Neutrophil (primary cell): ENCODE measurements around the gene SLC22A5.

Experiments used
- H3K27ac ChIP-seq: fragments of 200-600 bp; sonication (generic); 2 replicates; pipeline ENCODE4 v1.5.1; 2016; ENCODE audit warnings: mild to moderate bottlenecking, moderate library complexity
- H3K27me3 ChIP-seq: fragments of 200-600 bp; sonication (generic); 2 replicates; pipeline ENCODE4 v1.6.0; 2016; ENCODE audit warnings: mild to moderate bottlenecking
- H3K36me3 ChIP-seq: fragments of 200-600 bp; sonication (generic); 2 replicates; pipeline ENCODE4 v1.5.1; 2017
- H3K4me1 ChIP-seq, 2 experiments: fragments of 200-600 bp in 1 of 2; sonication (generic) in 1 of 2; 1 replicate in 1 of 2; 2 replicates in 1 of 2; pipeline versions ENCODE4 v1.5.1 to v1.6.1; 2013 to 2016; ENCODE audit warnings: low read depth in 1 of 2, low read length in 1 of 2, mild to moderate bottlenecking in 1 of 2, moderate library complexity in 1 of 2; ENCODE audit not compliant: control insufficient read depth in 1 of 2, insufficient read depth in 1 of 2
- H3K4me3 ChIP-seq, 2 experiments: fragments of 200-600 bp in 1 of 2; sonication (generic) in 1 of 2; 1 replicate in 1 of 2; 2 replicates in 1 of 2; pipeline ENCODE4 v1.5.1; 2013 to 2016; ENCODE audit warnings: low read depth in 1 of 2, low read length in 1 of 2, mild to moderate bottlenecking in 1 of 2, moderate library complexity in 1 of 2
- H3K9me3 ChIP-seq: fragments of 200-600 bp; sonication (generic); 2 replicates; pipeline ENCODE4 v1.5.1; 2016
- TF ChIP-seq, protein P1 (sequence below): fragments of 200-600 bp; sonication (generic); IDR thresholded peaks from 2 replicates; pipeline ENCODE4 v1.5.1; 2016; ENCODE audit warnings: antibody characterized with exemption

SLC22A5 gene

DNA sequence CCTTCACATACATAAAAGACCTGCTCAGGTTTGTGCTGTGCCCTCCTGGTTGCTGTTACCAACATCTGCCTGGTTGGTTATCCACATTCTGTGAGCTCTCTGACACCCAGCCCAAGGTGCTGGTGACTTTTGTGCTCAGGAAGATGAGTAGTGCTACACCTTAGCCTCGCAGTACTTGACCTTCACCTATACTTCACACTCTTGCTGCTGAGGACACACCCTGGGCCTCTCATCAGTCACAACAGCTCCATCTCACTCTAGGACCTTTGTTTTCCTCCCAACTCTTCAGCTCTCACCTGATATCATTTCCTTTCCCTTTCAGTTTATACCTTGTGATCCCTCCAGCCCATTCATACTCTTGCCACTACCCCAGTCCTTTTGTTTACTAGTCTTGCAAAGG, 10.7 kb upstream of the SLC22A5 start:
- Histone ChIP-seq H3K27ac (no peak overlapping the region), H3K36me3 (no peaks in the 10 kb centered on the region), H3K9me3 (no peaks in the 10 kb centered on the region), H3K4me1 (peaks cover 0 to 19% of the 10 kb centered on the region in 2 experiments), H3K27me3 (no peaks in the 10 kb centered on the region), H3K4me3 (no peak overlapping the region)
- TF ChIP-seq, protein P1, sequence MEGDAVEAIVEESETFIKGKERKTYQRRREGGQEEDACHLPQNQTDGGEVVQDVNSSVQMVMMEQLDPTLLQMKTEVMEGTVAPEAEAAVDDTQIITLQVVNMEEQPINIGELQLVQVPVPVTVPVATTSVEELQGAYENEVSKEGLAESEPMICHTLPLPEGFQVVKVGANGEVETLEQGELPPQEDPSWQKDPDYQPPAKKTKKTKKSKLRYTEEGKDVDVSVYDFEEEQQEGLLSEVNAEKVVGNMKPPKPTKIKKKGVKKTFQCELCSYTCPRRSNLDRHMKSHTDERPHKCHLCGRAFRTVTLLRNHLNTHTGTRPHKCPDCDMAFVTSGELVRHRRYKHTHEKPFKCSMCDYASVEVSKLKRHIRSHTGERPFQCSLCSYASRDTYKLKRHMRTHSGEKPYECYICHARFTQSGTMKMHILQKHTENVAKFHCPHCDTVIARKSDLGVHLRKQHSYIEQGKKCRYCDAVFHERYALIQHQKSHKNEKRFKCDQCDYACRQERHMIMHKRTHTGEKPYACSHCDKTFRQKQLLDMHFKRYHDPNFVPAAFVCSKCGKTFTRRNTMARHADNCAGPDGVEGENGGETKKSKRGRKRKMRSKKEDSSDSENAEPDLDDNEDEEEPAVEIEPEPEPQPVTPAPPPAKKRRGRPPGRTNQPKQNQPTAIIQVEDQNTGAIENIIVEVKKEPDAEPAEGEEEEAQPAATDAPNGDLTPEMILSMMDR, result no peak

DNA sequence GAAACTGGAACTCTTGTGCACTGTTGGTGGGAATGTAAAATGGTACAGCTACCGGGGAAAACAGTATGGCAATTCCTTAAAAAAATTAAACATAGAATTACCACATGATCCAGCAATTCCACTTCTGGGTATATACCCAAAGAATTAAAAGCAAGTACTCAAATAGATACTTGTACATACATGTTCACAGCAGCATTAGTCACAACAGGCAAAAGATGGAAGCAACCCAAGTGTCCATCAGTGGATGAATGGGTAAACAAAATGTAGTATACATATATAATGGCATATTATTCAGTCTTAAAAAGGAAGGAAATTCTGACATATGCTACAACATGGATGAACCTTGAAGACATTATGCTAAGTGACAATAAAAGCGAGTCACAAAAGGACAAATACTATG, 7.4 kb upstream of the SLC22A5 start:
- TF ChIP-seq, protein P1, result no peak
- H3K4me3 ChIP-seq, result no peak overlapping the region
- no peak overlapping the region for H3K27ac ChIP-seq
- H3K9me3 ChIP-seq, result no peaks in the 10 kb centered on the region
- no peaks in the 10 kb centered on the region for H3K36me3 ChIP-seq
- peaks cover 0 to 8% of the 10 kb centered on the region in 2 experiments for H3K4me1 ChIP-seq
- H3K27me3 ChIP-seq, result no peaks in the 10 kb centered on the region

DNA sequence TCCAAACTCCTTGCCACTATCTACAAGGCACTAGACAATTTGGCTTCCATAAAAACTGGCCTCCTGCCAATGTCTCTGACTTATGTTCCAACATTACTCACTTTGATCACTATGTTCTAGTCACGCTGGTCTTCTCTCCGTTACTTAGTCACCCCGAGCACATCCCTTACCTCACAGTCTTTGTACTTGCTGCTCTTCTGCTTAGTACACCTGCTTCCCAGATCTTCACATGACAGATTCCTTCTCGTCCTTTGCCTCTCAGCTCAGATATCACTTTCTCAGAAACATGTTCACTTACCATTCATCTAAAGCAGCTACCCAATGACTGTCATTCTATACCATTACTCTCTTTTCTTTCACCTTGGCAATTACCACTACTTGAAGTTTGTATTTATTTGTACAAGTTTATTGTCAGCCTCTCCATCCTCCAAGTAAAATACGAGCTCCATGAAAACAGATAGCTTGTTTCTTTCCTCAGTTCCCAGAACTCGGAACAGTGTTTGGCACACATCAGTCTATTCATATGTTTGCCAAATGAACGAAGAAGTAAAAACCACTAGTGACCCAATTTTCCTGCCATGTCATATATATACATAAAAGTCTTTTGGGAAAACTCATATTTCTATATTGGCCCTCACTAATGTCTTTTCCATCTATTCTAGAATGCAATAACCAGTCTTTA, 5.9 kb upstream of the SLC22A5 start:
- Histone ChIP-seq H3K4me3 (no peak overlapping the region), H3K27ac (no peak overlapping the region), H3K27me3 (peaks cover 4% of the 10 kb centered on the region), H3K9me3 (no peaks in the 10 kb centered on the region), H3K36me3 (no peaks in the 10 kb centered on the region), H3K4me1 (peaks cover 0 to 8% of the 10 kb centered on the region in 2 experiments)
- TF ChIP-seq, protein P1, result no peak

DNA sequence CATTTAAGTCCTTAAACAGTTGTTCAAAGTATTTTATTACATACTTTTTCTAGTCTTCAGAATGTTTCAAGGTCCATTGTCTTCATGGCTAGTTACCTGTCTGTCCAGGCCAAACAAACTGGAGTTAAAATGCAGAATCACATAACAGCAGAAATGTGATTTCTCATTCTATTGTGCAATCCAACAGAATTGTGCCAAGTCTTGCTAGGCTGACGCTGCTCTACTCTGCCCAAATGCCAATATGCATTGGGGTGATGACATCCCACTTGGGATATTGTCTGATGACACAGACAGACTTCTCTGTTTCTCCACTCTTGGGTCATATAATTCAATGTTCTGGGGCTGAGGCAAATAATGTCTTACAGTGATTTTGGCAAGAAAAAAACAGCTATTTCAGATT, 5.2 kb upstream of the SLC22A5 start:
- Histone ChIP-seq H3K27ac (peak overlapping the region; percentile 6), H3K27me3 (peaks cover 6% of the 10 kb centered on the region), H3K9me3 (no peaks in the 10 kb centered on the region), H3K4me1 (peaks cover 5 to 15% of the 10 kb centered on the region in 2 experiments), H3K4me3 (no peak overlapping the region), H3K36me3 (no peaks in the 10 kb centered on the region)
- TF ChIP-seq, protein P1, result no peak

DNA sequence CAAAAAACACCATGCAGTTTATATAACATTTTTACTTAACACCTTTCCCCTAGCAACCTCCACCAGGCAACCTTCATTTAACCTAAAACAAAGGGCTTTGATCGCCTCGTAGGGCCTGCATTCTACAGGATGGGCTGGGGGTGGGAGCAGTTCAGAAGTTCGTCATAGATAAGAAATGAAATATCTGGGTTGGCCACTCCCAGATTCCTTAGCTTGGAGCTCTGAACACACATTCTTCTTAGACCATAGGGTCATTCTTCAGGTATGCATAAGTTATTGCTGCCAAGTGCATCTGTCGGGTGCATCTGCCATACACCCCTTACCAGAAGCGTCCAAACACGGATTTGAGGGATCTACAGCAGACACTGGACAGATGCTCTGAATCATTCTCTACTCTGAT, 4.3 kb upstream of the SLC22A5 start:
- Histone ChIP-seq H3K9me3 (no peaks in the 10 kb centered on the region), H3K4me3 (no peak overlapping the region), H3K4me1 (peaks cover 8 to 19% of the 10 kb centered on the region in 2 experiments), H3K27me3 (peaks cover 15% of the 10 kb centered on the region), H3K27ac (no peak overlapping the region), H3K36me3 (no peaks in the 10 kb centered on the region)
- TF ChIP-seq, protein P1, result no peak
